ENCODE data around the gene FYCO1. TPM values are rescaled to one million over a fixed set of nuclear protein-coding genes. Genes with fewer than 3 reads are reported as not detected.

The FYCO1 gene
- polyA plus RNA-seq, 2 of the 4 experiments (the other 2 are of a cell fraction): 3.7 to 4.4 TPM

GRCh38 chr3:45987368-45988291 is 8.0 kb downstream of the FYCO1 start:
- H3K9me3 ChIP-seq: no peaks in the 10 kb centered on the region
- H3K4me3 ChIP-seq: no peak overlapping the region
- ATAC-seq: no peak
- H3K27ac ChIP-seq: peak overlapping the region in 1 of 2 experiments; percentile 84; a peak in 1 of 6 replicates
- H3K4me2 ChIP-seq: peak overlapping the region; percentile 83; the same call in 2 of the 3 replicates
- H3K4me1 ChIP-seq: peaks cover 43% of the 10 kb centered on the region
- CTCF ChIA-PET: interaction anchor here (1.8 kb wide), 2 partner anchors 49 to 92 kb away, joined by 3 to 6 read pairs; no protein-coding TSS in a partner anchor
- POLR2A ChIA-PET: no interaction called here
- FAIRE-seq: no peak
- TF ChIP-seq FOSB (CRISPR knock-in tag; IDR thresholded peaks at IDR 0.05) (no peak), CHD4 (IDR thresholded peaks at IDR 0.05; ENCODE audit: borderline replicate concordance) (no peak), CBX8 (IDR thresholded peaks at IDR 0.05) (no peak), MYC (IDR thresholded peaks at IDR 0.05; ENCODE audit: borderline replicate concordance, low read length) (no peak), KDM1A (IDR thresholded peaks at IDR 0.05; ENCODE audit: low read depth) (no peak), PHF8 (IDR thresholded peaks at IDR 0.05; ENCODE audit: borderline replicate concordance, low read depth) (no peak), RAD21 (conservative IDR thresholded peaks at IDR 0.05 in 1 of 2, IDR thresholded peaks at IDR 0.05 in 1 of 2) (no peak), POLR2AphosphoS2 (conservative IDR thresholded peaks at IDR 0.05; ENCODE audit: low read length) (no peak), KDM5A (IDR thresholded peaks at IDR 0.05) (no peak), GATA3 (IDR thresholded peaks at IDR 0.05; ENCODE audit: borderline replicate concordance) (no peak), EHF (CRISPR knock-in tag; IDR thresholded peaks at IDR 0.05) (no peak), E2F6 (IDR thresholded peaks at IDR 0.05; ENCODE audit: borderline replicate concordance, low read depth) (no peak), ESRRA (IDR thresholded peaks at IDR 0.05; ENCODE audit: borderline replicate concordance, low read length) (no peak), MAFK (IDR thresholded peaks at IDR 0.05; ENCODE audit: partially characterized antibody) (no peak), CTCF (IDR thresholded peaks at IDR 0.05) (no peak), SMC3 (IDR thresholded peaks at IDR 0.05) (no peak)
- 92% methylated on average over 8 of the region's 8 CpGs for WGBS (ENCODE audit: missing lambda C conversion rate)
- DNase-seq (ENCODE audit: low read depth in 1 of 2, low spot score in 1 of 2): no peak

GRCh38 chr3:45986303-45986982 is 9.2 kb downstream of the FYCO1 start:
- H3K4me3 ChIP-seq: no peak overlapping the region
- peaks cover 43% of the 10 kb centered on the region for H3K4me1 ChIP-seq
- H3K27ac ChIP-seq: peak overlapping the region; percentile 73 to 84
- DNase-seq (ENCODE audit: low read depth in 1 of 2, low spot score in 1 of 2): peak; percentile 53 to 83
- FAIRE-seq: no peak
- POLR2A ChIA-PET: no interaction called here
- WGBS (ENCODE audit: missing lambda C conversion rate): 0% methylated on average over 1 of the region's 5 CpGs
- no peaks in the 10 kb centered on the region for H3K9me3 ChIP-seq
- peak; percentile 93 to 99 for ATAC-seq
- CTCF ChIA-PET: interaction anchor here (0.6 to 1.8 kb wide), 3 partner anchors 48 to 949 kb away, joined by 3 to 6 read pairs (median 3); no protein-coding TSS in a partner anchor
- H3K4me2 ChIP-seq: peak overlapping the region; percentile 83
- TF ChIP-seq HEYL (CRISPR knock-in tag; IDR thresholded peaks at IDR 0.05) (no peak), CTCF (IDR thresholded peaks at IDR 0.05) (no peak), HDAC2 (IDR thresholded peaks at IDR 0.05) (no peak), MAX (IDR thresholded peaks at IDR 0.05) (peak; percentile 27; the same call in 1 of the 2 replicates), MYC (IDR thresholded peaks at IDR 0.05; ENCODE audit: borderline replicate concordance, low read length) (peak; percentile 45; the same call in 1 of the 2 replicates), ZC3H11A (IDR thresholded peaks at IDR 0.05) (no peak), ZFP36 (IDR thresholded peaks at IDR 0.05; ENCODE audit: borderline replicate concordance, partially characterized antibody) (no peak), BHLHE40 (IDR thresholded peaks at IDR 0.05; ENCODE audit: low read depth, low read length) (no peak), CBX8 (IDR thresholded peaks at IDR 0.05) (no peak), EHMT2 (IDR thresholded peaks at IDR 0.05; ENCODE audit: low read depth) (no peak), HOXB5 (CRISPR knock-in tag; IDR thresholded peaks at IDR 0.05) (0 out of 2 replicates have a peak, but pooled peaks have one; percentile 21), ELK1 (IDR thresholded peaks at IDR 0.05; ENCODE audit: low read depth, low read length) (no peak), USF2 (IDR thresholded peaks at IDR 0.05) (no peak), RNF2 (IDR thresholded peaks at IDR 0.05; ENCODE audit: borderline replicate concordance, low read depth) (no peak), HOXA7 (CRISPR knock-in tag; IDR thresholded peaks at IDR 0.05) (no peak)

Measured in A549 (cell line).